ENCODE data around the gene MACROD2.

- TF ChIP-seq CTCF (conservative IDR thresholded peaks at IDR 0.05 in 1 of 2, IDR thresholded peaks at IDR 0.05 in 1 of 2; ENCODE audit: extremely low read depth in 1 of 2, insufficient read depth in 1 of 2, low read depth in 1 of 2, low read length in 2 of 2) (no peak), EZH2 (IDR thresholded peaks at IDR 0.05; ENCODE audit: borderline replicate concordance, low read length) (no peak)
Measured at GRCh38 chr20:15596220-15596890, 1601.0 kb downstream of the MACROD2 start.

All from mammary epithelial cell (primary cell).